SK-N-SH treated with all-trans-retinoic acid at 6 μM for 48 hours (cell line): ENCODE results near the gene ALG10.
"Not testable (repeated sequence)": the region's sequence is repeated elsewhere in the genome, so short reads cannot be mapped to it uniquely, and the experiment has no call there.

ENCODE experiments used
- ATAC-seq: fragments of 200-7000 bp; cut with Tn5 transposase; 3 replicates; pipeline ENCODE4 v1.9.1; 2020; ENCODE audit warnings: mild to moderate bottlenecking, moderate library complexity
- BACH2 ChIP-seq: fragments of 250-450 bp; sonication (Bioruptor Pico); IDR thresholded peaks from 2 replicates; pipeline ENCODE4 v1.9.0; 2021; ENCODE audit warnings: mild to moderate bottlenecking, borderline replicate concordance
- CREB5 ChIP-seq: fragments of 250-450 bp; sonication (Bioruptor Pico); IDR thresholded peaks from 2 replicates; pipeline ENCODE4 v1.5.1; 2020; ENCODE audit warnings: low read depth, mild to moderate bottlenecking, moderate library complexity
- CSDC2 ChIP-seq: fragments of 250-450 bp; sonication (Bioruptor Pico); IDR thresholded peaks from 2 replicates; pipeline ENCODE4 v1.5.0; 2020; ENCODE audit warnings: mild to moderate bottlenecking, moderate library complexity
- CSRNP3 ChIP-seq: fragments of 250-450 bp; sonication (Bioruptor Pico); IDR thresholded peaks from 2 replicates; pipeline ENCODE4 v1.5.1; 2021; ENCODE audit warnings: mild to moderate bottlenecking, moderate library complexity
- ISL1 ChIP-seq: fragments of 250-450 bp; sonication (Bioruptor Pico); IDR thresholded peaks from 2 replicates; pipeline ENCODE4 v2.1.2; 2022; ENCODE audit warnings: mild to moderate bottlenecking, moderate library complexity
- OSR1 ChIP-seq: fragments of 250-450 bp; sonication (Bioruptor Pico); IDR thresholded peaks from 2 replicates; pipeline ENCODE4 v1.8.0; 2022; ENCODE audit warnings: moderate library complexity, mild to moderate bottlenecking, inconsistent platforms
- PATZ1 ChIP-seq: fragments of 250-450 bp; sonication (Bioruptor Pico); IDR thresholded peaks from 2 replicates; pipeline ENCODE4 v1.8.0; 2020; ENCODE audit warnings: mild to moderate bottlenecking, moderate library complexity, borderline replicate concordance
- POU6F1 ChIP-seq: fragments of 250-450 bp; sonication (Bioruptor Pico); IDR thresholded peaks from 2 replicates; pipeline ENCODE4 v1.8.0; 2021; ENCODE audit warnings: low read depth, mild to moderate bottlenecking, moderate library complexity, borderline replicate concordance
- RARB ChIP-seq: fragments of 250-450 bp; sonication (Bioruptor Pico); IDR thresholded peaks from 2 replicates; pipeline ENCODE4 v1.8.0; 2021; ENCODE audit warnings: mild to moderate bottlenecking, moderate library complexity
- TCF4 ChIP-seq: fragments of 250-450 bp; sonication (Bioruptor Pico); IDR thresholded peaks from 2 replicates; pipeline ENCODE4 v1.8.0; 2021; ENCODE audit warnings: mild to moderate bottlenecking, moderate library complexity, borderline replicate concordance
- TOX ChIP-seq: fragments of 250-450 bp; sonication (Bioruptor Pico); IDR thresholded peaks from 2 replicates; pipeline ENCODE4 v1.8.0; 2021; ENCODE audit warnings: mild to moderate bottlenecking, moderate library complexity, borderline replicate concordance
- TSHZ2 ChIP-seq: fragments of 250-450 bp; sonication (Bioruptor Pico); IDR thresholded peaks from 2 replicates; pipeline ENCODE4 v1.5.0; 2020; ENCODE audit warnings: mild to moderate bottlenecking, moderate library complexity
- ZC3H10 ChIP-seq: fragments of 250-450 bp; sonication (Bioruptor Pico); IDR thresholded peaks from 2 replicates; pipeline ENCODE4 v1.5.1; 2021; ENCODE audit warnings: mild to moderate bottlenecking, moderate library complexity
- ZFP30 ChIP-seq: fragments of 450-650 bp; formaldehyde crosslinking; IDR thresholded peaks from 2 replicates; pipeline ENCODE4 v1.5.0; 2022; ENCODE audit warnings: mild to moderate bottlenecking, moderate library complexity
- ZNF565 ChIP-seq: fragments of 450-650 bp; formaldehyde crosslinking; conservative IDR thresholded peaks from 2 replicates; pipeline ENCODE4 v1.5.0; 2020; ENCODE audit warnings: low read depth, mild to moderate bottlenecking, moderate library complexity
- ZNF8 ChIP-seq: fragments of 450-650 bp; formaldehyde crosslinking; IDR thresholded peaks from 2 replicates; pipeline ENCODE4 v1.5.0; 2020; ENCODE audit warnings: mild to moderate bottlenecking, moderate library complexity

ALG10 gene

GRCh38 chr12:33994857-33995808 is 27.2 kb upstream of the ALG10 start (continued):
- no peak for TF ChIP-seq TSHZ2 (CRISPR knock-in tag)
- no peak for TF ChIP-seq OSR1 (CRISPR knock-in tag)
- TF ChIP-seq ZNF565 (CRISPR knock-in tag), result no peak

GRCh38 chr12:34008835-34009234 is 13.5 kb upstream of the ALG10 start:
- not testable (repeated sequence) for ATAC-seq

GRCh38 chr12:34016361-34016760 is 5.9 kb upstream of the ALG10 start:
- TF ChIP-seq ZFP30 (no peak), PATZ1 (CRISPR knock-in tag) (no peak), ZNF8 (CRISPR knock-in tag) (no peak), POU6F1 (CRISPR knock-in tag) (no peak), CSDC2 (no peak), RARB (no peak), TCF4 (CRISPR knock-in tag) (no peak), OSR1 (CRISPR knock-in tag) (no peak), CSRNP3 (CRISPR knock-in tag) (no peak), TOX (CRISPR knock-in tag) (no peak), CREB5 (CRISPR knock-in tag) (no peak), TSHZ2 (CRISPR knock-in tag) (no peak), ISL1 (CRISPR knock-in tag) (no peak), BACH2 (no peak), ZC3H10 (CRISPR knock-in tag) (no peak)
- TF ChIP-seq, all 23 proteins: peak for 0
- ATAC-seq, result 0 out of 3 replicates have a peak, but pooled peaks have one; percentile 18
